ENCODE measurements around the gene JAKMIP1. TPM values are rescaled to one million over a fixed set of nuclear protein-coding genes. Genes with fewer than 3 reads are reported as not detected.

Gene JAKMIP1
- total and polyA plus RNA-seq, 2 experiments from 2014 or later: not detected

GRCh38 chr4:6033381-6033780 is 167.0 kb downstream of the JAKMIP1 start:
- in situ Hi-C loops (cut with MboI): no loop called here
- H3K4me3 ChIP-seq: no peak overlapping the region
- no peaks in the 10 kb centered on the region for H3F3A ChIP-seq (ENCODE audit: insufficient read depth)
- no peak for DNase-seq
- H3K4me1 ChIP-seq (ENCODE audit: insufficient read depth): no peaks in the 10 kb centered on the region
- no peak overlapping the region for H3K27ac ChIP-seq
- H3K9me2 ChIP-seq (ENCODE audit: insufficient read depth): no peaks in the 10 kb centered on the region
- no peaks in the 10 kb centered on the region for H3K79me2 ChIP-seq (ENCODE audit: insufficient read depth)
- no peaks in the 10 kb centered on the region for H3K27me3 ChIP-seq (replicated peaks; ENCODE audit: insufficient read depth)
- no peaks in the 10 kb centered on the region for H3K36me3 ChIP-seq (ENCODE audit: low read depth)
- no peak overlapping the region for H3K9ac ChIP-seq
- 38 to 42% methylated on average over 4 of the region's 4 CpGs for WGBS, 2 experiments (ENCODE audit: low coverage in 1 of 2, low lambda C conversion rate in 2 of 2, missing lambda C conversion rate in 2 of 2)
- H3K9me3 ChIP-seq (ENCODE audit: low read depth): no peaks in the 10 kb centered on the region
- H4K20me1 ChIP-seq (ENCODE audit: insufficient read depth): no peaks in the 10 kb centered on the region
- no peak for TF ChIP-seq EZH2phosphoT487 (IDR thresholded peaks at IDR 0.05; ENCODE audit: insufficient read depth, low read depth)
- TF ChIP-seq EZH2 (IDR thresholded peaks at IDR 0.05; ENCODE audit: insufficient read depth, poor library complexity, severe bottlenecking): no peak
- no peak overlapping the region for H2AFZ ChIP-seq
- no peak overlapping the region for H3K4me2 ChIP-seq (ENCODE audit: unreplicated experiment)

- in situ Hi-C loops (cut with MboI): no loop called here
- Histone ChIP-seq H3K9me3 (ENCODE audit: low read depth) (no peaks in the 10 kb centered on the region), H3K79me2 (ENCODE audit: insufficient read depth) (no peaks in the 10 kb centered on the region), H3K9ac (no peak overlapping the region), H3K27me3 (replicated peaks; ENCODE audit: insufficient read depth) (no peaks in the 10 kb centered on the region), H3K4me2 (ENCODE audit: unreplicated experiment) (no peak overlapping the region), H3K9me2 (ENCODE audit: insufficient read depth) (no peaks in the 10 kb centered on the region), H2AFZ (no peak overlapping the region), H3K4me3 (no peak overlapping the region), H3K36me3 (ENCODE audit: low read depth) (no peaks in the 10 kb centered on the region), H3K27ac (no peak overlapping the region), H3F3A (ENCODE audit: insufficient read depth) (no peaks in the 10 kb centered on the region), H3K4me1 (ENCODE audit: insufficient read depth) (no peaks in the 10 kb centered on the region), H4K20me1 (ENCODE audit: insufficient read depth) (no peaks in the 10 kb centered on the region)
- TF ChIP-seq EZH2 (IDR thresholded peaks at IDR 0.05; ENCODE audit: insufficient read depth, poor library complexity, severe bottlenecking) (no peak), EZH2phosphoT487 (IDR thresholded peaks at IDR 0.05; ENCODE audit: insufficient read depth, low read depth) (no peak)
- 30 to 33% methylated on average over 11 of the region's 11 CpGs for whole genome bisulfite sequencing, 2 experiments (ENCODE audit: low coverage in 1 of 2, low lambda C conversion rate in 2 of 2, missing lambda C conversion rate in 2 of 2)
- no peak for DNase-seq
Observed at GRCh38 chr4:6032249-6033244, 167.8 kb downstream of the JAKMIP1 start.

DNA sequence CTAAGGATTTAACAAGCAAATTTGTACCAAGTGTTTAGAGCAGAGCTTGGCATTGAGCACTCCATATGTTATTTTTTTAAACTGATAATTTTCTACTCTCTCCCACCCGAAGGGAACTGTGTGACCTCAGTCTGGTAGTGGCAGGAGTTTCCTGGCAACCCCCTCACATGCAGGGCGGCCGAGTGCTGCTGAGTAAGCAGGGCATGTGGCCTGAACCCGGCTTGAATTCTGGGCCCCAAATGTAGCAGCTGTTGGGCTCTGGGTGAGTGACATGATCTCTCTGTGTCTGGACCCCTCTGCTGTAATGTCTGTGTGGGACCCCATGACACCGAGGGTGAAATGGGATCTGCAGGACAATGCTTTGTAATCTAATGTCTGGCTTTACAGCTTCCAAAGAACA is 168.5 kb downstream of the JAKMIP1 start:
- Histone ChIP-seq H3F3A (ENCODE audit: insufficient read depth) (no peaks in the 10 kb centered on the region), H3K4me3 (no peak overlapping the region), H3K9ac (no peak overlapping the region), H3K27me3 (replicated peaks; ENCODE audit: insufficient read depth) (no peaks in the 10 kb centered on the region), H3K27ac (no peak overlapping the region), H4K20me1 (ENCODE audit: insufficient read depth) (no peaks in the 10 kb centered on the region), H3K79me2 (ENCODE audit: insufficient read depth) (no peaks in the 10 kb centered on the region), H2AFZ (no peak overlapping the region), H3K9me3 (ENCODE audit: low read depth) (no peaks in the 10 kb centered on the region), H3K4me2 (ENCODE audit: unreplicated experiment) (no peak overlapping the region), H3K9me2 (ENCODE audit: insufficient read depth) (no peaks in the 10 kb centered on the region), H3K36me3 (ENCODE audit: low read depth) (no peaks in the 10 kb centered on the region), H3K4me1 (ENCODE audit: insufficient read depth) (no peaks in the 10 kb centered on the region)
- DNase-seq: no peak
- WGBS, 2 experiments (ENCODE audit: low coverage in 1 of 2, low lambda C conversion rate in 2 of 2, missing lambda C conversion rate in 2 of 2): 12 to 15% methylated on average over 5 of the region's 5 CpGs
- in situ Hi-C loops (cut with MboI): no loop called here
- TF ChIP-seq EZH2phosphoT487 (IDR thresholded peaks at IDR 0.05; ENCODE audit: insufficient read depth, low read depth) (no peak), EZH2 (IDR thresholded peaks at IDR 0.05; ENCODE audit: insufficient read depth, poor library complexity, severe bottlenecking) (no peak)

GRCh38 chr4:6030679-6031078 is 169.7 kb downstream of the JAKMIP1 start:
- H3K79me2 ChIP-seq (ENCODE audit: insufficient read depth): no peaks in the 10 kb centered on the region
- no peak overlapping the region for H3K4me2 ChIP-seq (ENCODE audit: unreplicated experiment)
- H3F3A ChIP-seq (ENCODE audit: insufficient read depth): no peaks in the 10 kb centered on the region
- WGBS, 2 experiments (ENCODE audit: low coverage in 1 of 2, low lambda C conversion rate in 2 of 2, missing lambda C conversion rate in 2 of 2): 41 to 44% methylated on average over 7 of the region's 7 CpGs
- no peaks in the 10 kb centered on the region for H4K20me1 ChIP-seq (ENCODE audit: insufficient read depth)
- no peaks in the 10 kb centered on the region for H3K9me2 ChIP-seq (ENCODE audit: insufficient read depth)
- no peak overlapping the region for H2AFZ ChIP-seq
- no peaks in the 10 kb centered on the region for H3K4me1 ChIP-seq (ENCODE audit: insufficient read depth)
- H3K9ac ChIP-seq: no peak overlapping the region
- no peak overlapping the region for H3K27ac ChIP-seq
- in situ Hi-C loops (cut with MboI): no loop called here
- DNase-seq: no peak
- no peak for TF ChIP-seq EZH2phosphoT487 (IDR thresholded peaks at IDR 0.05; ENCODE audit: insufficient read depth, low read depth)
- no peak for TF ChIP-seq EZH2 (IDR thresholded peaks at IDR 0.05; ENCODE audit: insufficient read depth, poor library complexity, severe bottlenecking)
- H3K4me3 ChIP-seq: no peak overlapping the region
- H3K27me3 ChIP-seq (replicated peaks; ENCODE audit: insufficient read depth): no peaks in the 10 kb centered on the region
- H3K36me3 ChIP-seq (ENCODE audit: low read depth): no peaks in the 10 kb centered on the region
- H3K9me3 ChIP-seq (ENCODE audit: low read depth): no peaks in the 10 kb centered on the region

Measured in GM23248 (cell line).